Measurements from ENCODE around the gene ETS2.

The ETS2 gene

DNA sequence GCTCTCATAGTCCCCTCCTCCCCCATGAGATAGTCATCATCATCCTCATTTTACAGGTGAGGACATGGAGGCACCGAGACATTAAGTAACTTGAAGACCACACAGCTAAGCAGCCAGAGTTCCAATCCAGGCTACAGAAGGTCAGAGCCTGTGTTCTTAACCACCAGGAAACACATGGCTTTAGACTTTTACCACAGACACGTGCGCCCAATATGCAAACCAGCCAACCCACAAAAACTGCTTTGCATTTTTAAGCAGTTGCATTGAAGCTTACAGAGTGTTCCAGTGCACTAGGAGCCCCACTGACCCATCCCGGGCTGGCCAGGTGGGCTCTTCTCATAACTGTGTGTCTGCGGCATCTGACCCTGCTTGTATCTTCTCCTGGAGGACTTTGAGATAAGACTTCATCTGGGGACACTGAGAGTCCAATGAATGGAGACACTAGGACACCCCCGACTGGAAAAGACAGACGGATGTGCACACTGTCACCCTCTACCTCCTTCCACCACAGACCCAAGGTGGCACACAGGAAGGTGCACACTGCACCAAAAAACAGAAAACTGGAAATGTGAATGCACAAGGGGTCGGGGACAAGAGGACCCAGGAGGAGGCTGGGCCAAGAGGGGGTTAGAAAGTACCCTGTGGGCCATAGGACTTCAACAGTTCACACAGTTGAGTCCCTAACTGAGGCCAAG lies 56.4 kb downstream of the ETS2 start:
- DNase-seq (ENCODE audit: low read depth): no peak

DNA sequence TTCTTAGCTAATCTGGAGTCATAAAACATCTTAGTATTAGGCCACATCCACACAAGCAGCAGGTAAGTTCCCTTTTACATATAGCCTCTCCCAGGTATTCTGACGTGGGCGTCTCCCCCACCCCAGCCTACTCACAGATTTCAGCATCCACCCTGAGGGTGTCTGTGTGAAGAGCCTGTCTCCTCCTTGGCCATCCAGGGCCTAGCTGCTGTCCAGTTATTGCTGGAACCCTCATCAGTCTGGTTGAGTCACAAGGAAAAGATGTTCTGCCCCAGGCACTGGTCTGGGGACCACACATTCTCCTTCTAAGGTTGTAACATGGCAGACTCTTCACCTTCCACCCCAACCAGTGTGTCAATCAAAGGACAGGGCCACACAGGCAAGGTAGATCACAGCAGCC lies 57.6 kb downstream of the ETS2 start:
- DNase-seq (ENCODE audit: low read depth): no peak

- DNase-seq (ENCODE audit: low read depth): no peak
Observed at GRCh38 chr21:38863843-38864363, 58.2 kb downstream of the ETS2 start.

- DNase-seq (ENCODE audit: low read depth): no peak
Observed at GRCh38 chr21:38864964-38865363, 59.2 kb downstream of the ETS2 start.

DNA sequence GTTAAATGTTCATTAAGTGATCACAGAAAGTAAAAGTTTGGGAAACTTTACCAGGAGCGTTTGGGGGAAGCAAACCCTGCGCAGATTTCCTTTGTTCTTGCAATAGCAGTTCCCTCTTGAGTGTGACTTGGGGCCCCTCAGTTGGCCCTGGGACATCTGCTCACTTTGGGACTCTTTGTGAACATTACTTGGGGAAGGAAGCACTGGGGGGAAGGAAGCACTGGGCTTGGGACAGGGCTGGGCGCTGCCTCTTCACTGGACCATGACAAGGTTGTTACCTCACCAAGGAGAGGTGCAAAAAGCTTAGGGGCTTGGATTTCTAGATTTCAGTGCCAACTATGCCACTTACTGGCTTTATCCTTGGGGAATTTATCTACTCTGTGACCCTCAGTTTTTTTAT lies 63.5 kb downstream of the ETS2 start:
- no peak for DNase-seq (ENCODE audit: low read depth)

GRCh38 chr21:38869946-38870345 lies 64.2 kb downstream of the ETS2 start:
- no peak for DNase-seq (ENCODE audit: low read depth)
